Measurements from ENCODE around the gene TUBB.

- TF ChIP-seq CTCF (IDR thresholded peaks at IDR 0.05; ENCODE audit: low read length) (no peak), EZH2 (IDR thresholded peaks at IDR 0.05; ENCODE audit: borderline replicate concordance, low read length) (no peak)
Measured at GRCh38 chr6:30705620-30706019, 14.5 kb upstream of the TUBB start.

All from OCI-LY1 (cell line).